Activated naive CD4-positive, alpha-beta T cell treated with anti-CD3 and anti-CD28 coated beads, Interleukin-2, amount 50 U/mL, for 16 hours (primary cell): ENCODE results near the gene LMCD1.

ENCODE experiments used
- DNase-seq: peaks from one replicate; pipeline ENCODE4 v3.0.0-alpha.2; 2020

The LMCD1 gene

GRCh38 chr3:8501371-8502131 lies at the start of gene LMCD1:
Gene LMCD1 (plus strand): TSS chr3:8501823. CDS start chr3:8501939, 116 bp downstream.
- peak; percentile 77 for DNase-seq

- DNase-seq, result no peak
Observed at GRCh38 chr3:8452112-8452511, 49.5 kb upstream of the LMCD1 start.

- DNase-seq, result no peak
Observed at GRCh38 chr3:8453153-8453552, 48.5 kb upstream of the LMCD1 start.

- DNase-seq, result no peak
Observed at GRCh38 chr3:8455526-8456411, 45.9 kb upstream of the LMCD1 start.

- DNase-seq, result no peak
Observed at GRCh38 chr3:8456412-8456811, 45.2 kb upstream of the LMCD1 start.

- no peak for DNase-seq
Observed at GRCh38 chr3:8457039-8457438, 44.6 kb upstream of the LMCD1 start.

GRCh38 chr3:8458238-8458661 lies 43.4 kb upstream of the LMCD1 start:
- DNase-seq, result no peak

GRCh38 chr3:8458711-8459110 lies 42.9 kb upstream of the LMCD1 start:
- no peak for DNase-seq

GRCh38 chr3:8460050-8460708 lies 41.4 kb upstream of the LMCD1 start:
- no peak for DNase-seq

- DNase-seq, result no peak
Observed at GRCh38 chr3:8460815-8461456, 40.7 kb upstream of the LMCD1 start.

GRCh38 chr3:8464668-8465067 lies 37.0 kb upstream of the LMCD1 start:
- no peak for DNase-seq

GRCh38 chr3:8466526-8466925 lies 35.1 kb upstream of the LMCD1 start:
- DNase-seq, result no peak

- no peak for DNase-seq
Observed at GRCh38 chr3:8470801-8471200, 30.8 kb upstream of the LMCD1 start.

GRCh38 chr3:8472549-8472948 lies 29.1 kb upstream of the LMCD1 start:
- DNase-seq, result no peak

- no peak for DNase-seq
Observed at GRCh38 chr3:8473029-8473428, 28.6 kb upstream of the LMCD1 start.

GRCh38 chr3:8473990-8474389 lies 27.6 kb upstream of the LMCD1 start:
- no peak for DNase-seq

GRCh38 chr3:8474991-8475390 lies 26.6 kb upstream of the LMCD1 start:
- DNase-seq, result no peak

GRCh38 chr3:8480699-8481098 lies 20.9 kb upstream of the LMCD1 start:
- DNase-seq, result no peak

GRCh38 chr3:8481380-8481779 lies 20.2 kb upstream of the LMCD1 start:
- no peak for DNase-seq

- no peak for DNase-seq
Observed at GRCh38 chr3:8482263-8482662, 19.4 kb upstream of the LMCD1 start.

- DNase-seq, result no peak
Observed at GRCh38 chr3:8482960-8483665, 18.5 kb upstream of the LMCD1 start.

- DNase-seq, result no peak
Observed at GRCh38 chr3:8484409-8485140, 17.0 kb upstream of the LMCD1 start.
